Measurements from ENCODE around the gene CTAGE9.

GRCh38 chr6:131692031-131692430 lies 18.8 kb downstream of the CTAGE9 start:
- no peak for TF ChIP-seq CTCF (IDR thresholded peaks at IDR 0.05; ENCODE audit: low read length)
- no peak for TF ChIP-seq EZH2 (IDR thresholded peaks at IDR 0.05; ENCODE audit: borderline replicate concordance, low read length)

Data from OCI-LY1 (cell line).